Transverse colon (tissue), 4 donors: ENCODE results near the gene MCHR2. TPM values are rescaled to one million over a fixed set of nuclear protein-coding genes. Genes with fewer than 3 reads are reported as not detected.

Experiments
- DNase-seq: peaks from one replicate; pipeline ENCODE4 v3.0.0-alpha.2; 2019
- H3K27ac ChIP-seq, 4 donors: fragments of 200-600 bp; sonication (generic); 2 replicates each; pipeline ENCODE4 v1.5.1; 2016 to 2018; ENCODE audit warnings: inconsistent platforms in 4 of 4
- H3K27me3 ChIP-seq: fragments of 200-600 bp; sonication (generic); 2 replicates; pipeline ENCODE4 v1.5.1; 2017; ENCODE audit warnings: inconsistent platforms
- H3K36me3 ChIP-seq, 4 donors: fragments of 200-600 bp; sonication (generic); 2 replicates each; pipeline ENCODE4 v1.5.1; 2017 to 2019; ENCODE audit warnings: inconsistent platforms in 4 of 4
- H3K4me1 ChIP-seq, 4 donors: fragments of 200-600 bp; sonication (generic); 2 replicates each; pipeline ENCODE4 v1.5.1; 2017 to 2020; ENCODE audit warnings: inconsistent platforms in 4 of 4
- H3K4me3 ChIP-seq, 4 donors: fragments of 200-600 bp; sonication (generic); 1 replicate in 1 of 4; 2 replicates in 3 of 4; pipeline versions ENCODE4 v1.5.1 to v1.6.1; 2017 to 2019; ENCODE audit warnings: inconsistent platforms in 4 of 4
- H3K9me3 ChIP-seq, 2 donors: fragments of 200-600 bp; sonication (generic); 2 replicates each; pipeline ENCODE4 v1.5.1; 2017 to 2019; ENCODE audit warnings: inconsistent platforms in 2 of 2
- CTCF ChIP-seq, 5 experiments: fragments of 200-600 bp in 3 of 5; fragments of 450-650 bp in 2 of 5; sonication (generic) in 3 of 5; IDR thresholded peaks; 1 replicate in 2 of 5; 2 replicates in 3 of 5; pipeline ENCODE4 v1.5.1; 2016 to 2017; ENCODE audit warnings: antibody characterized with exemption in 5 of 5, inconsistent platforms in 3 of 5, mild to moderate bottlenecking in 2 of 5, moderate library complexity in 1 of 5
- EP300 ChIP-seq: sonication (generic); formaldehyde crosslinking; IDR thresholded peaks from one replicate; pipeline ENCODE4 v1.6.1; 2017; ENCODE audit warnings: antibody characterized with exemption, low read depth
- POLR2A ChIP-seq: fragments of 450-650 bp; IDR thresholded peaks from one replicate; pipeline ENCODE4 v1.6.1; 2016; ENCODE audit warnings: antibody characterized with exemption, mild to moderate bottlenecking, moderate library complexity
- POLR2AphosphoS5 ChIP-seq, 3 donors: sonication (generic); formaldehyde crosslinking; IDR thresholded peaks; one replicate each; pipeline ENCODE4 v1.6.1; 2016; ENCODE audit warnings: antibody characterized with exemption in 3 of 3
- WGBS, 2 donors: methylation state at CpG; one replicate each; pipeline ENCODE4 v1.1.5; 2018; ENCODE audit warnings: low coverage in 1 of 2; 5-methylcytosine and 5-hydroxymethylcytosine counted together
- in situ Hi-C, 4 donors: fragments of 200-750 bp; cut with MboI; loops; one replicate each; pipeline versions ENCODE4 v1.15.0 to v1.15.1; 2017; ENCODE audit warnings: low sequenced_read_pairs in 3 of 4, low pct_ligation_motif_present in 1 of 4, low pct_unique_long_range_greater_than_20kb in 1 of 4
- intact Hi-C: fragments of 100-400 bp; cut with DNase I; formaldehyde crosslinking; loops from one replicate; pipeline ENCODE4 v1.15.1; 2023; ENCODE audit warnings: low total_unique reads
- total RNA-seq, 4 donors: library from RNA; depleted of rRNA; stranded (reverse); fragments of >200 nt; gene quantifications; one replicate each; pipeline ENCODE4 v1.1.0, GENCODE V29; 2016

MCHR2 gene
- total RNA-seq, 4 donors from 2014 or later = not detected

DNA sequence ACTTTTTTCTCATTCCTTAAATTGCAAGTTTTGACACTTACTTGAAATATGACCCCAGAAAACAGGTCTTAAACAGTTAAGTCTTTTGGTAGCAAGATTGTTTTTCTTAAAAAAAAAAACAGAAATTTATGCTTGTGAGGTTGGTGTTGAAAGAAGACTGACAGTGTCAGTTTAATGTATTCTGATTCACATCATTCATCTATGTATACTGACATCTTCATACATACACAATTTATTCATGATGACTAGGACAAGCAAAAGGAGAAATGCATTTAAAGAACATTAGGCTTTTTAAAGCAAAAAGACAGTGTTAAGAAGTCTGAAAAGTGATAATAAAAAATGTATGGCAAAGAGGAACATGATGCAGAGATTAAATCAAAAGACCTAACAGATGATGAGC lies 27.0 kb downstream of the MCHR2 start:
- Histone ChIP-seq H3K27ac (no peak overlapping the region), H3K4me3 (no peak overlapping the region), H3K27me3 (no peaks in the 10 kb centered on the region), H3K36me3 (no peaks in the 10 kb centered on the region), H3K4me1 (no peaks in the 10 kb centered on the region), H3K9me3 (no peaks in the 10 kb centered on the region)
- in situ Hi-C loops (no loop called here), intact Hi-C loops (no loop called here)
- DNase-seq = no peak
- TF ChIP-seq EP300 (no peak), POLR2AphosphoS5 (IDR thresholded peaks at IDR 0.05) (no peak), POLR2A (no peak), CTCF (IDR thresholded peaks at IDR 0.05) (no peak)

DNA sequence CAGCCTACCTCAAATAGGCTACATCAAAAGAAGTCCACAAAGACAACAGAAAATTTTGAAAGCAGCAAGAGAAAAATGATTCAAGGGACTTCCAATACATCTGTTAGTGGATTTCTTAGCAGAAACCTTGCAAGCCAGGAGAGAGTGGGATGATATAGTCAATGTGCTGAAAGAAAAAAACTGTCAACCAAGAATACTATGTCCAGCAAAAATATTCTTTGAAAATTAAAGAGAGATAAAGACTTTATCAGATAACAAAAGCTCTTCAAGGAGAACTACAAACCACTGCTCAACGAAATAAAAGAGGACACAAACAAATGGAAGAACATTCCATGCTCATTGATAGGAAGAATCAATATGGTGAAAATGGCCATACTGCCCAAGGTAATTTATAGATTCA lies 34.0 kb downstream of the MCHR2 start:
- TF ChIP-seq CTCF (IDR thresholded peaks at IDR 0.05) (no peak), POLR2AphosphoS5 (IDR thresholded peaks at IDR 0.05) (no peak), POLR2A (no peak), EP300 (no peak)
- no peak overlapping the region for H3K4me3 ChIP-seq
- H3K9me3 ChIP-seq = peaks cover 3 to 17% of the 10 kb centered on the region in 2 donors
- H3K27ac ChIP-seq = no peak overlapping the region
- WGBS, 2 donors = 65 to 86% methylated on average over 1 of the region's 1 CpG
- H3K4me1 ChIP-seq = no peaks in the 10 kb centered on the region
- no peaks in the 10 kb centered on the region for H3K36me3 ChIP-seq
- no peaks in the 10 kb centered on the region for H3K27me3 ChIP-seq
- no peak for DNase-seq
- in situ Hi-C loops (no loop called here), intact Hi-C loops (no loop called here)

GRCh38 chr6:99951016-99951805 lies 42.8 kb downstream of the MCHR2 start:
- DNase-seq = no peak
- no peak overlapping the region for H3K4me3 ChIP-seq
- intact Hi-C loops (no loop called here), in situ Hi-C loops (no loop called here)
- TF ChIP-seq POLR2A (no peak), CTCF (IDR thresholded peaks at IDR 0.05) (no peak), EP300 (no peak), POLR2AphosphoS5 (IDR thresholded peaks at IDR 0.05) (no peak)
- no peak overlapping the region for H3K27ac ChIP-seq
- H3K27me3 ChIP-seq = no peaks in the 10 kb centered on the region
- no peaks in the 10 kb centered on the region for H3K4me1 ChIP-seq
- 57 to 73% methylated on average over 5 of the region's 5 CpGs for WGBS, 2 donors
- no peaks in the 10 kb centered on the region for H3K36me3 ChIP-seq
- no peaks in the 10 kb centered on the region for H3K9me3 ChIP-seq

DNA sequence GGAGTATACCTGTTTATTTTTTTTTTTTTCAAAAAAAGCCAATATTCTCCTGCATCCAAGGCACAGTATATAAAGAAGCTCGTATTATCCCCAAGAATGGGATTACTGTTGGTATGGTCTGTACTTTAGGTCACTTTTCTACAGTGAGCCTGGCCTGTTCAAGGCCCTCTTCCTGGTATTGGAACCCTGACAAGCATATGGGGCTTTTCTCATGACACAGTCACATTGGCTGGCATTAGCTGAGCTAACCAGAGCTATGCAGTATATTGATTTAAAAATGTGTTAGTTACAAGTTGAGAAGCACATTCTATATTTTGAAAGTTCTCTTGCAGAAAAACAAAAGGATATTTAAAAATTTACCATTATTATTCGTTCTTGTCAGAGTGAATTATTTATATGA lies 48.0 kb downstream of the MCHR2 start:
- no peak for TF ChIP-seq POLR2A
- TF ChIP-seq CTCF (IDR thresholded peaks at IDR 0.05) = no peak
- no peak for TF ChIP-seq EP300
- no peak for TF ChIP-seq POLR2AphosphoS5 (IDR thresholded peaks at IDR 0.05)
- Histone ChIP-seq H3K36me3 (no peaks in the 10 kb centered on the region), H3K4me1 (no peaks in the 10 kb centered on the region), H3K4me3 (no peak overlapping the region), H3K9me3 (no peaks in the 10 kb centered on the region), H3K27ac (no peak overlapping the region), H3K27me3 (no peaks in the 10 kb centered on the region)
- 47 to 58% methylated on average over 2 of the region's 2 CpGs for WGBS, 2 donors
- intact Hi-C loops (no loop called here), in situ Hi-C loops (no loop called here)
- no peak for DNase-seq
